IMR-90 (cell line): ENCODE results near the gene FAM237A. TPM values are rescaled to one million over a fixed set of nuclear protein-coding genes. Genes with fewer than 3 reads are reported as not detected.

Source experiments
- ATAC-seq: fragments of 200-7000 bp; cut with Tn5 transposase; 2 replicates; pipeline ENCODE4 v1.9.1; 2020; ENCODE audit warnings: low read depth, mild to moderate bottlenecking, moderate library complexity
- BruUV-seq: library from RNA; stranded (reverse); fragments of 400-500 nt; replicated peaks from 2 replicates; lab custom pipeline; 2021; lab: Mats Ljungman, UMichigan
- CTCF ChIA-PET: fragments of 300-600 bp; formaldehyde crosslinking; extraction: SDS; loops from one replicate; lab custom pipeline; 2021; ENCODE audit warnings: antibody characterized with exemption; lab: Yijun Ruan, JAX
- POLR2A ChIA-PET: fragments of 300-600 bp; sonication (Branson Sonifier 250); formaldehyde crosslinking; loops from one replicate; lab custom pipeline; 2022; ENCODE audit warnings: antibody characterized with exemption; ENCODE audit not compliant: unreplicated experiment; lab: Charles Lee
- DNase-seq: peaks from one replicate; pipeline ENCODE4 v3.0.0; 2013
- H2AFZ ChIP-seq: replicated peaks from 2 replicates; pipeline ENCODE3; 2013; ENCODE audit warnings: low read length, mild to moderate bottlenecking; ENCODE audit not compliant: poor library complexity
- H2AK5ac ChIP-seq: 2 replicates; pipeline ENCODE4 v1.6.1; 2013; ENCODE audit warnings: low read depth, low read length, inconsistent platforms
- H2AK9ac ChIP-seq: replicated peaks from 2 replicates; pipeline ENCODE3; 2013; ENCODE audit warnings: mild to moderate bottlenecking, low read depth, low read length, moderate library complexity; ENCODE audit not compliant: poor library complexity
- H2BK120ac ChIP-seq: 2 replicates; pipeline ENCODE4 v1.6.1; 2013; ENCODE audit warnings: low read depth, low read length, inconsistent platforms
- H2BK15ac ChIP-seq: 3 replicates; pipeline ENCODE4 v1.6.1; 2013; ENCODE audit warnings: low read depth, low read length, inconsistent platforms
- H2BK20ac ChIP-seq: 2 replicates; pipeline ENCODE4 v1.6.1; 2013; ENCODE audit warnings: low read depth, mild to moderate bottlenecking, inconsistent platforms, low read length, moderate library complexity
- H2BK5ac ChIP-seq: 2 replicates; pipeline ENCODE4 v1.6.1; 2013; ENCODE audit warnings: mild to moderate bottlenecking, low read depth, low read length, inconsistent platforms; ENCODE audit not compliant: poor library complexity, severe bottlenecking
- H3K14ac ChIP-seq: replicated peaks from 2 replicates; pipeline ENCODE4 v1.6.1; 2013; ENCODE audit warnings: low read depth, low read length, inconsistent platforms
- H3K18ac ChIP-seq: 2 replicates; pipeline ENCODE4 v1.6.1; 2013; ENCODE audit warnings: low read depth, low read length, control low read depth
- H3K23ac ChIP-seq: 2 replicates; pipeline ENCODE4 v1.6.1; 2013; ENCODE audit warnings: low read depth, low read length, inconsistent platforms
- H3K27ac ChIP-seq: 2 replicates; pipeline ENCODE4 v1.5.1; 2013; ENCODE audit warnings: mild to moderate bottlenecking, control low read depth, low read length; ENCODE audit not compliant: insufficient read depth
- H3K27me3 ChIP-seq: 2 replicates; pipeline ENCODE4 v1.6.1; 2013; ENCODE audit warnings: low read length; ENCODE audit not compliant: control insufficient read depth, insufficient read depth
- H3K36me3 ChIP-seq: 2 replicates; pipeline ENCODE4 v1.6.1; 2013; ENCODE audit warnings: low read length, mixed read lengths; ENCODE audit not compliant: control insufficient read depth, insufficient read depth
- H3K4ac ChIP-seq: 2 replicates; pipeline ENCODE4 v1.6.1; 2013; ENCODE audit warnings: low read depth, low read length, inconsistent platforms
- H3K4me1 ChIP-seq: 2 replicates; pipeline ENCODE4 v1.6.1; 2013; ENCODE audit warnings: low read length, mixed read lengths; ENCODE audit not compliant: control insufficient read depth, insufficient read depth
- H3K4me2 ChIP-seq: 2 replicates; pipeline ENCODE4 v1.6.1; 2013; ENCODE audit warnings: low read depth, mild to moderate bottlenecking, control low read depth, low read length, moderate library complexity
- H3K4me3 ChIP-seq: 2 replicates; pipeline ENCODE4 v1.5.1; 2013; ENCODE audit warnings: low read depth, mild to moderate bottlenecking, control low read depth, low read length, moderate library complexity; ENCODE audit not compliant: insufficient read depth
- H3K56ac ChIP-seq: 2 replicates; pipeline ENCODE4 v1.6.1; 2013; ENCODE audit warnings: low read length, inconsistent platforms; ENCODE audit not compliant: insufficient read depth; ENCODE audit errors: extremely low read depth
- H3K79me1 ChIP-seq, 2 experiments: 2 replicates each; pipeline ENCODE4 v1.6.1; 2013; ENCODE audit warnings: low read length in 2 of 2, inconsistent platforms in 1 of 2, low read depth in 1 of 2
- H3K9ac ChIP-seq: 2 replicates; pipeline ENCODE4 v1.6.1; 2013; ENCODE audit warnings: low read depth, low read length, control low read depth
- H3K9me1 ChIP-seq: 2 replicates; pipeline ENCODE4 v1.6.1; 2013; ENCODE audit warnings: low read length, inconsistent platforms; ENCODE audit not compliant: insufficient read depth
- H3K9me3 ChIP-seq: 2 replicates; pipeline ENCODE4 v1.6.1; 2013; ENCODE audit warnings: low read length; ENCODE audit not compliant: control insufficient read depth, insufficient read depth
- H4K20me1 ChIP-seq: 2 replicates; pipeline ENCODE4 v1.6.1; 2013; ENCODE audit warnings: low read length, inconsistent platforms; ENCODE audit not compliant: insufficient read depth
- H4K5ac ChIP-seq: 2 replicates; pipeline ENCODE4 v1.6.1; 2013; ENCODE audit warnings: mild to moderate bottlenecking, low read depth, low read length, control low read depth
- H4K8ac ChIP-seq, 2 experiments: 2 replicates each; pipeline ENCODE4 v1.6.1; 2013; ENCODE audit warnings: low read depth in 2 of 2, low read length in 2 of 2, control low read depth in 1 of 2, inconsistent platforms in 1 of 2
- H4K91ac ChIP-seq: 2 replicates; pipeline ENCODE4 v1.6.1; 2013; ENCODE audit warnings: low read depth, low read length, inconsistent platforms; ENCODE audit not compliant: insufficient read depth
- BHLHE40 ChIP-seq: fragments of 150-350 bp; IDR thresholded peaks from 2 replicates; pipeline ENCODE4 v1.6.1; 2016; ENCODE audit warnings: mild to moderate bottlenecking, low read depth, low read length
- CEBPB ChIP-seq: IDR thresholded peaks from 2 replicates; pipeline ENCODE4 v1.6.1; 2012; ENCODE audit warnings: low read depth, low read length, improper control_type of control experiment
- CHD1 ChIP-seq: IDR thresholded peaks from 2 replicates; pipeline ENCODE4 v1.6.1; 2012; ENCODE audit warnings: low read depth, low read length, improper control_type of control experiment
- FOS ChIP-seq: fragments of 150-350 bp; IDR thresholded peaks from 2 replicates; pipeline ENCODE4 v1.6.1; 2016; ENCODE audit warnings: low read depth, low read length
- MAFK ChIP-seq: IDR thresholded peaks from 2 replicates; pipeline ENCODE4 v1.6.1; 2012; ENCODE audit warnings: low read depth, low read length, improper control_type of control experiment
- MAZ ChIP-seq: IDR thresholded peaks from 2 replicates; pipeline ENCODE4 v1.6.1; 2012; ENCODE audit warnings: low read depth, mild to moderate bottlenecking, low read length, improper control_type of control experiment, moderate library complexity, borderline replicate concordance
- MXI1 ChIP-seq: IDR thresholded peaks from 2 replicates; pipeline ENCODE4 v1.6.1; 2012; ENCODE audit warnings: low read depth, mild to moderate bottlenecking, low read length, moderate library complexity, borderline replicate concordance
- NFE2L2 ChIP-seq: fragments of 150-350 bp; IDR thresholded peaks from 2 replicates; pipeline ENCODE4 v1.6.1; 2016; ENCODE audit warnings: low read depth, mild to moderate bottlenecking, low read length
- POLR2A ChIP-seq: IDR thresholded peaks from 2 replicates; pipeline ENCODE4 v1.6.1; 2012; ENCODE audit warnings: mild to moderate bottlenecking, low read depth, low read length
- RAD21 ChIP-seq: IDR thresholded peaks from 2 replicates; pipeline ENCODE4 v1.6.1; 2012; ENCODE audit warnings: low read length, improper control_type of control experiment
- RCOR1 ChIP-seq: IDR thresholded peaks from 2 replicates; pipeline ENCODE4 v1.6.1; 2012; ENCODE audit warnings: mild to moderate bottlenecking, low read length, improper control_type of control experiment; ENCODE audit not compliant: insufficient replicate concordance
- RFX5 ChIP-seq: IDR thresholded peaks from 2 replicates; pipeline ENCODE4 v1.8.0; 2012; ENCODE audit warnings: low read depth, mild to moderate bottlenecking, low read length, moderate library complexity
- SMC3 ChIP-seq: fragments of 150-350 bp; IDR thresholded peaks from 2 replicates; pipeline ENCODE4 v1.6.1; 2016; ENCODE audit warnings: low read depth, mild to moderate bottlenecking, antibody characterized with exemption, low read length, moderate library complexity
- dilution Hi-C: fragments of 300-500 bp; cut with HindIII; formaldehyde crosslinking; loops from one replicate; pipeline ENCODE4 v1.14.3; 2018; ENCODE audit warnings: low sequenced_read_pairs; ENCODE audit not compliant: unreplicated experiment
- in situ Hi-C: fragments of 300-500 bp; cut with MboI; formaldehyde crosslinking; loops from 3 replicates; pipeline ENCODE4 v1.14.3; 2019; ENCODE audit warnings: low sequenced_read_pairs, inconsistent platforms, mixed read lengths
- intact Hi-C: fragments of 100-400 bp; cut with micrococcal nuclease; formaldehyde crosslinking; loops from 2 replicates; pipeline ENCODE4 v1.10.0; 2022
- polyA plus RNA-seq, 3 experiments: library from polyadenylated mRNA; depleted of rRNA; stranded (reverse); fragments of >200 nt; gene quantifications; 2 replicates each; pipeline ENCODE4 v1.2.3, GENCODE V29; 2012; ENCODE audit warnings: low replicate concordance in 1 of 3
- total RNA-seq: library from RNA; depleted of rRNA; stranded (reverse); fragments of >200 nt; gene quantifications from 2 replicates; pipeline ENCODE4 v1.2.3, GENCODE V29; 2012
- TF ChIP-seq, protein P1 (sequence below): fragments of 150-350 bp; IDR thresholded peaks from 2 replicates; pipeline ENCODE4 v1.6.1; 2016; ENCODE audit warnings: low read depth, mild to moderate bottlenecking, low read length, moderate library complexity, borderline replicate concordance
- TF ChIP-seq, protein P2 (sequence below): conservative IDR thresholded peaks from 2 replicates; pipeline ENCODE4 v1.5.1; 2012; ENCODE audit warnings: mild to moderate bottlenecking, low read depth, low read length, improper control_type of control experiment
- TF ChIP-seq, protein P3 (sequence below): fragments of 150-350 bp; IDR thresholded peaks from 2 replicates; pipeline ENCODE4 v1.6.1; 2017; ENCODE audit warnings: mild to moderate bottlenecking, antibody characterized with exemption, low read length, low read depth

The FAM237A gene
- total and polyA plus RNA-seq, 2 of the 4 experiments (the other 2 are of a cell fraction) = not detected

DNA sequence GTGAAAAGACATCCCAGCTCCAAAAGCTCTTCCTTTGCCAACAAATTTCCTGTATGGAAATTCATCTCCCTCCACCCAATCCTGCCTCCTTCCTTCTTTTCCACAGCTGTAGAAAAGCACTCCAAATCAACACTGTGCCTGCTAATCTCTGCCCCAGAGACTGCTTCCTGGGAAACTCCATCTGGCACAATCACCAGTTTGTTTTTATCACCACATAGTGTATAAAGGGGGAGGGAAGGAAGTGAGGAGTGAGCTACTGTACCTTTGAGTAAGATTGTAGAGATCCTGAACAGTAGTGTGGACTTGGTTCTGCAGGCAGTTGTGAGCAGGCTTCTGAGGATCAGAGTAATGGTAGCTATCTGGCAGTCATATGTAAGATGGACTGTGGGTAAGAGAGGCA is 14.7 kb upstream of the FAM237A start:
- H3K9ac ChIP-seq = no peak overlapping the region
- dilution Hi-C loops = no loop called here
- intact Hi-C loops = no loop called here

More for the DNA sequence above, 14.7 kb upstream of the FAM237A start:
- no peaks in the 10 kb centered on the region for H3K4me1 ChIP-seq
- H3K4ac ChIP-seq = no peak overlapping the region
- H2AK9ac ChIP-seq = no peak overlapping the region
- H2BK20ac ChIP-seq = no peak overlapping the region
- no peaks in the 10 kb centered on the region for H4K20me1 ChIP-seq
- H3K36me3 ChIP-seq = no peaks in the 10 kb centered on the region
- no peak overlapping the region for H4K91ac ChIP-seq
- H2BK5ac ChIP-seq = no peak overlapping the region
- in situ Hi-C loops = no loop called here
- H4K8ac ChIP-seq = no peak overlapping the region
- DNase-seq = no peak
- no peak overlapping the region for H3K4me2 ChIP-seq
- no peak overlapping the region for H2BK120ac ChIP-seq
- no TSS peak for BruUV-seq
- H3K27ac ChIP-seq = no peak overlapping the region
- CTCF ChIA-PET = no interaction called here
- H3K56ac ChIP-seq = no peak overlapping the region
- H2AFZ ChIP-seq = no peak overlapping the region
- TF ChIP-seq FOS = no peak
- no peak for TF ChIP-seq RAD21
- no peak for TF ChIP-seq RCOR1
- TF ChIP-seq, protein P1, sequence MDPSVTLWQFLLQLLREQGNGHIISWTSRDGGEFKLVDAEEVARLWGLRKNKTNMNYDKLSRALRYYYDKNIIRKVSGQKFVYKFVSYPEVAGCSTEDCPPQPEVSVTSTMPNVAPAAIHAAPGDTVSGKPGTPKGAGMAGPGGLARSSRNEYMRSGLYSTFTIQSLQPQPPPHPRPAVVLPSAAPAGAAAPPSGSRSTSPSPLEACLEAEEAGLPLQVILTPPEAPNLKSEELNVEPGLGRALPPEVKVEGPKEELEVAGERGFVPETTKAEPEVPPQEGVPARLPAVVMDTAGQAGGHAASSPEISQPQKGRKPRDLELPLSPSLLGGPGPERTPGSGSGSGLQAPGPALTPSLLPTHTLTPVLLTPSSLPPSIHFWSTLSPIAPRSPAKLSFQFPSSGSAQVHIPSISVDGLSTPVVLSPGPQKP = no peak
- TF ChIP-seq POLR2A = no peak
- no peak for TF ChIP-seq CEBPB
- no peak for TF ChIP-seq SMC3
- TF ChIP-seq CHD1 = no peak
- TF ChIP-seq, protein P2, sequence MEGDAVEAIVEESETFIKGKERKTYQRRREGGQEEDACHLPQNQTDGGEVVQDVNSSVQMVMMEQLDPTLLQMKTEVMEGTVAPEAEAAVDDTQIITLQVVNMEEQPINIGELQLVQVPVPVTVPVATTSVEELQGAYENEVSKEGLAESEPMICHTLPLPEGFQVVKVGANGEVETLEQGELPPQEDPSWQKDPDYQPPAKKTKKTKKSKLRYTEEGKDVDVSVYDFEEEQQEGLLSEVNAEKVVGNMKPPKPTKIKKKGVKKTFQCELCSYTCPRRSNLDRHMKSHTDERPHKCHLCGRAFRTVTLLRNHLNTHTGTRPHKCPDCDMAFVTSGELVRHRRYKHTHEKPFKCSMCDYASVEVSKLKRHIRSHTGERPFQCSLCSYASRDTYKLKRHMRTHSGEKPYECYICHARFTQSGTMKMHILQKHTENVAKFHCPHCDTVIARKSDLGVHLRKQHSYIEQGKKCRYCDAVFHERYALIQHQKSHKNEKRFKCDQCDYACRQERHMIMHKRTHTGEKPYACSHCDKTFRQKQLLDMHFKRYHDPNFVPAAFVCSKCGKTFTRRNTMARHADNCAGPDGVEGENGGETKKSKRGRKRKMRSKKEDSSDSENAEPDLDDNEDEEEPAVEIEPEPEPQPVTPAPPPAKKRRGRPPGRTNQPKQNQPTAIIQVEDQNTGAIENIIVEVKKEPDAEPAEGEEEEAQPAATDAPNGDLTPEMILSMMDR = no peak
- no peak for TF ChIP-seq MAZ
- no peak for TF ChIP-seq MXI1
- TF ChIP-seq RFX5 = no peak
- no peak for TF ChIP-seq MAFK
- TF ChIP-seq, protein P3, sequence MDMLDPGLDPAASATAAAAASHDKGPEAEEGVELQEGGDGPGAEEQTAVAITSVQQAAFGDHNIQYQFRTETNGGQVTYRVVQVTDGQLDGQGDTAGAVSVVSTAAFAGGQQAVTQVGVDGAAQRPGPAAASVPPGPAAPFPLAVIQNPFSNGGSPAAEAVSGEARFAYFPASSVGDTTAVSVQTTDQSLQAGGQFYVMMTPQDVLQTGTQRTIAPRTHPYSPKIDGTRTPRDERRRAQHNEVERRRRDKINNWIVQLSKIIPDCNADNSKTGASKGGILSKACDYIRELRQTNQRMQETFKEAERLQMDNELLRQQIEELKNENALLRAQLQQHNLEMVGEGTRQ = no peak
- TF ChIP-seq BHLHE40 = no peak
- no peak for TF ChIP-seq NFE2L2
- no peak overlapping the region for H3K4me3 ChIP-seq
- H3K9me1 ChIP-seq = no peaks in the 10 kb centered on the region
- no peaks in the 10 kb centered on the region for H3K79me1 ChIP-seq
- H3K23ac ChIP-seq = no peak overlapping the region
- no peak overlapping the region for H2AK5ac ChIP-seq
- ATAC-seq = no peak
- no peaks in the 10 kb centered on the region; the same call in 1 of the 2 replicates for H3K27me3 ChIP-seq
- no peaks in the 10 kb centered on the region for H3K9me3 ChIP-seq
- H2BK15ac ChIP-seq = no peak overlapping the region
- POLR2A ChIA-PET = no interaction called here
- no peak overlapping the region for H4K5ac ChIP-seq
- H3K14ac ChIP-seq = no peak overlapping the region
- no peak overlapping the region for H3K18ac ChIP-seq
